SU-DHL-6 (cell line): ENCODE data around the gene GPR137.
A peak's percentile ranks its signal among the peaks of the same experiment; 100 is the strongest.

Experiments
- H2AFZ ChIP-seq: fragments of 200-600 bp; sonication (generic); 2 replicates; pipeline ENCODE4 v1.6.1; 2014; ENCODE audit warnings: low read depth, mild to moderate bottlenecking, moderate library complexity, mixed read lengths, antibody characterized with exemption, low read length; ENCODE audit not compliant: severe bottlenecking
- H3F3A ChIP-seq: fragments of 200-600 bp; shearing (Covaris generic); 2 replicates; pipeline ENCODE4 v1.6.0; 2016; ENCODE audit warnings: antibody characterized with exemption, mild to moderate bottlenecking; ENCODE audit not compliant: insufficient read depth
- H3K27ac ChIP-seq: fragments of 200-600 bp; sonication (generic); 2 replicates; pipeline ENCODE4 v1.5.1; 2016; ENCODE audit warnings: low read depth, mild to moderate bottlenecking, low read length, moderate library complexity, mixed read lengths
- H3K27me3 ChIP-seq: fragments of 200-600 bp; sonication (generic), shearing (Covaris generic); 2 replicates; pipeline ENCODE4 v1.6.0; 2014; ENCODE audit warnings: mild to moderate bottlenecking, low read length
- H3K36me3 ChIP-seq: fragments of 200-600 bp; sonication (generic); 2 replicates; pipeline ENCODE4 v1.6.1; 2014; ENCODE audit warnings: mild to moderate bottlenecking, low read length, mixed read lengths
- H3K4me2 ChIP-seq: fragments of 300-600, 200-600 bp; shearing (Covaris generic), sonication (generic); 2 replicates; pipeline ENCODE4 v1.6.0; 2014; ENCODE audit warnings: low read length, low read depth, mild to moderate bottlenecking; ENCODE audit not compliant: poor library complexity, severe bottlenecking
- H3K4me3 ChIP-seq: fragments of 200-600 bp; sonication (generic); 2 replicates; pipeline ENCODE4 v1.5.1; 2014; ENCODE audit warnings: antibody characterized with exemption, low read length, mild to moderate bottlenecking, mixed read lengths; ENCODE audit not compliant: insufficient read depth, poor library complexity, severe bottlenecking
- H3K79me2 ChIP-seq: fragments of 200-600 bp; sonication (generic); 2 replicates; pipeline ENCODE4 v1.6.1; 2014; ENCODE audit warnings: mild to moderate bottlenecking, low read length, moderate library complexity; ENCODE audit not compliant: insufficient read depth
- H3K9ac ChIP-seq: fragments of 200-600 bp; sonication (generic); 2 replicates; pipeline ENCODE4 v1.7.0; 2014; ENCODE audit warnings: mild to moderate bottlenecking, low read length
- H3K9me2 ChIP-seq: fragments of 200-600 bp; sonication (generic); replicated peaks from 2 replicates; pipeline ENCODE4 v1.6.1; 2014; ENCODE audit warnings: low read length; ENCODE audit not compliant: insufficient read depth
- H3K9me3 ChIP-seq: fragments of 200-600 bp; sonication (generic); 2 replicates; pipeline ENCODE4 v1.6.1; 2014; ENCODE audit warnings: low read length, mixed read lengths; ENCODE audit not compliant: insufficient read depth
- H4K20me1 ChIP-seq: fragments of 200-600 bp; sonication (generic); 2 replicates; pipeline ENCODE4 v1.6.1; 2014; ENCODE audit warnings: low read depth, mild to moderate bottlenecking, antibody characterized with exemption, low read length, moderate library complexity, mixed read lengths
- CTCF ChIP-seq: fragments of 200-600 bp; sonication (generic); IDR thresholded peaks from one replicate; pipeline ENCODE4 v1.5.1; 2017; ENCODE audit warnings: antibody characterized with exemption, mild to moderate bottlenecking, low read length, moderate library complexity; ENCODE audit not compliant: insufficient read depth, poor library complexity, severe bottlenecking
- EZH2phosphoT487 ChIP-seq: fragments of 200-600 bp; sonication (generic), shearing (Covaris generic); conservative IDR thresholded peaks from 2 replicates; pipeline ENCODE4 v1.6.1; 2018; ENCODE audit warnings: mild to moderate bottlenecking, antibody characterized with exemption, low read length, moderate library complexity, mixed read lengths

Gene GPR137

GRCh38 chr11:64334764-64335735, 49.4 kb downstream of the GPR137 start:
- H3K4me2 ChIP-seq = peak overlapping the region; percentile 11
- H3K27ac ChIP-seq = peak overlapping the region; percentile 37
- TF ChIP-seq EZH2phosphoT487 (no peak), CTCF (no peak)

GRCh38 chr11:64337538-64338249, 52.0 kb downstream of the GPR137 start:
- Histone ChIP-seq H3K9ac (no peak overlapping the region), H3F3A (peaks cover 15% of the 10 kb centered on the region), H2AFZ (no peak overlapping the region), H3K79me2 (peaks cover 5% of the 10 kb centered on the region; the same call in 1 of the 2 replicates), H3K9me2 (no peaks in the 10 kb centered on the region), H4K20me1 (no peaks in the 10 kb centered on the region), H3K9me3 (no peaks in the 10 kb centered on the region), H3K4me3 (no peak overlapping the region), H3K36me3 (no peaks in the 10 kb centered on the region), H3K4me2 (peak overlapping the region; percentile 6), H3K27ac (peak overlapping the region; percentile 34; the same call in 1 of the 2 replicates), H3K27me3 (no peaks in the 10 kb centered on the region)
- TF ChIP-seq CTCF (no peak), EZH2phosphoT487 (no peak)

More at GRCh38 chr11:64334764-64335735, 49.4 kb downstream of the GPR137 start:
- H3K79me2 ChIP-seq = peaks cover 5% of the 10 kb centered on the region; the same call in 1 of the 2 replicates
- H3K36me3 ChIP-seq = no peaks in the 10 kb centered on the region
- H3K27me3 ChIP-seq = no peaks in the 10 kb centered on the region
- H3K9me2 ChIP-seq = no peaks in the 10 kb centered on the region
- H3K4me3 ChIP-seq = no peak overlapping the region
- no peak overlapping the region for H3K9ac ChIP-seq
- no peaks in the 10 kb centered on the region for H4K20me1 ChIP-seq
- H3K9me3 ChIP-seq = no peaks in the 10 kb centered on the region
- no peak overlapping the region for H2AFZ ChIP-seq
- peaks cover 15% of the 10 kb centered on the region for H3F3A ChIP-seq

- Histone ChIP-seq H3K9me3 (no peaks in the 10 kb centered on the region), H3K79me2 (peaks cover 5% of the 10 kb centered on the region; the same call in 1 of the 2 replicates), H3F3A (peaks cover 15% of the 10 kb centered on the region), H2AFZ (no peak overlapping the region), H3K9ac (peak overlapping the region; percentile 70), H3K4me2 (peak overlapping the region; percentile 89), H3K27me3 (no peaks in the 10 kb centered on the region), H3K36me3 (no peaks in the 10 kb centered on the region), H3K4me3 (no peak overlapping the region), H3K27ac (peak overlapping the region; percentile 92), H3K9me2 (no peaks in the 10 kb centered on the region), H4K20me1 (no peaks in the 10 kb centered on the region)
- no peak for TF ChIP-seq EZH2phosphoT487
- no peak for TF ChIP-seq CTCF
Observed at GRCh38 chr11:64338716-64339115, 53.1 kb downstream of the GPR137 start.
